GM19035 (cell line): ENCODE data around the gene SUGCT.

Source experiments
- ATAC-seq: cut with Tn5 transposase; IDR thresholded peaks from one replicate; pipeline ENCODE4 v1.9.1; 2021; ENCODE audit not compliant: unreplicated experiment

Gene SUGCT

GRCh38 chr7:40758590-40758989 is 623.8 kb downstream of the SUGCT start:
- ATAC-seq: no peak

GRCh38 chr7:40760293-40760964 is 625.6 kb downstream of the SUGCT start:
- no peak for ATAC-seq

GRCh38 chr7:40760987-40761386 is 626.2 kb downstream of the SUGCT start:
- no peak for ATAC-seq

GRCh38 chr7:40761762-40762560 is 627.2 kb downstream of the SUGCT start:
- ATAC-seq: no peak

- ATAC-seq: no peak
These were observed 628.8 kb downstream of the SUGCT start for GRCh38 chr7:40763319-40764287.

GRCh38 chr7:40765639-40766038 is 630.8 kb downstream of the SUGCT start:
- no peak for ATAC-seq

- no peak for ATAC-seq
These were observed 637.3 kb downstream of the SUGCT start for GRCh38 chr7:40772096-40772495.

GRCh38 chr7:40773656-40774055 is 638.9 kb downstream of the SUGCT start:
- no peak for ATAC-seq

GRCh38 chr7:40775877-40776276 is 641.1 kb downstream of the SUGCT start:
- no peak for ATAC-seq

- no peak for ATAC-seq
These were observed 643.0 kb downstream of the SUGCT start for GRCh38 chr7:40777730-40778312.

GRCh38 chr7:40780460-40780859 is 645.7 kb downstream of the SUGCT start:
- ATAC-seq: no peak

- ATAC-seq: no peak
These were observed 648.0 kb downstream of the SUGCT start for GRCh38 chr7:40782836-40783235.

GRCh38 chr7:40784176-40784575 is 649.4 kb downstream of the SUGCT start:
- no peak for ATAC-seq

GRCh38 chr7:40786909-40787308 is 652.1 kb downstream of the SUGCT start:
- ATAC-seq: no peak

GRCh38 chr7:40793132-40793531 is 658.3 kb downstream of the SUGCT start:
- no peak for ATAC-seq

- ATAC-seq: no peak
These were observed 660.8 kb downstream of the SUGCT start for GRCh38 chr7:40795607-40796006.

- ATAC-seq: no peak
These were observed 661.9 kb downstream of the SUGCT start for GRCh38 chr7:40796723-40797122.

GRCh38 chr7:40798613-40799012 is 663.8 kb downstream of the SUGCT start:
- no peak for ATAC-seq

GRCh38 chr7:40799493-40800403 is 664.9 kb downstream of the SUGCT start:
- ATAC-seq: no peak

- no peak for ATAC-seq
These were observed 666.0 kb downstream of the SUGCT start for GRCh38 chr7:40800771-40801170.
